HepG2 (cell line): ENCODE results near the gene TMCC1. TPM values are rescaled to one million over a fixed set of nuclear protein-coding genes. Genes with fewer than 3 reads are reported as not detected.

ENCODE experiments used
- GATAD2A ChIP-seq: IDR thresholded peaks from 2 replicates; pipeline ENCODE4 v1.6.1; 2016
- GMEB1 ChIP-seq: sonication (generic); formaldehyde crosslinking; IDR thresholded peaks from 2 replicates; pipeline ENCODE4 v1.5.1; 2020; ENCODE audit warnings: missing genetic modification reagents, mild to moderate bottlenecking, borderline replicate concordance
- HNRNPL ChIP-seq: fragments of 200-400 bp; formaldehyde crosslinking; IDR thresholded peaks from 2 replicates; pipeline ENCODE4 v1.6.1; 2017; ENCODE audit warnings: mild to moderate bottlenecking, low read depth, low read length
- KLF11 ChIP-seq: IDR thresholded peaks from 2 replicates; pipeline ENCODE4 v1.6.1; 2016; ENCODE audit warnings: missing compliant biosample characterization
- RFX1 ChIP-seq: fragments of 450-650 bp; IDR thresholded peaks from 2 replicates; pipeline ENCODE4 v1.6.1; 2017
- THRA ChIP-seq: sonication (generic); formaldehyde crosslinking; IDR thresholded peaks from 2 replicates; pipeline ENCODE4 v1.4.0; 2020; ENCODE audit warnings: missing genetic modification reagents, borderline replicate concordance
- TSC22D2 ChIP-seq: sonication (generic); formaldehyde crosslinking; IDR thresholded peaks from 2 replicates; pipeline ENCODE4 v1.5.1; 2020; ENCODE audit warnings: missing genetic modification reagents, mild to moderate bottlenecking, borderline replicate concordance
- YY1 ChIP-seq: IDR thresholded peaks from 2 replicates; pipeline ENCODE4 v1.6.1; 2011; ENCODE audit warnings: low read length, low read depth, moderate library complexity, mild to moderate bottlenecking; ENCODE audit not compliant: insufficient read depth, insufficient replicate concordance
- ZBTB46 ChIP-seq: sonication (generic); formaldehyde crosslinking; IDR thresholded peaks from 2 replicates; pipeline ENCODE4 v1.4.0; 2020; ENCODE audit warnings: mild to moderate bottlenecking, missing genetic modification reagents, borderline replicate concordance
- ZFAT ChIP-seq: sonication (generic); formaldehyde crosslinking; conservative IDR thresholded peaks from 2 replicates; pipeline ENCODE4 v1.8.1; 2023; ENCODE audit warnings: missing genetic modification reagents, inconsistent platforms
- ZNF264 ChIP-seq: sonication (generic); formaldehyde crosslinking; IDR thresholded peaks from 2 replicates; pipeline ENCODE4 v1.4.0; 2020; ENCODE audit warnings: missing genetic modification reagents
- ZNF496 ChIP-seq: sonication (generic); formaldehyde crosslinking; IDR thresholded peaks from 2 replicates; pipeline ENCODE4 v1.8.1; 2023; ENCODE audit warnings: mild to moderate bottlenecking, moderate library complexity, missing genetic modification reagents; ENCODE audit not compliant: insufficient replicate concordance
- ZNF512B ChIP-seq: sonication (generic); formaldehyde crosslinking; IDR thresholded peaks from 2 replicates; pipeline ENCODE4 v1.5.1; 2020; ENCODE audit warnings: missing genetic modification reagents, mild to moderate bottlenecking, borderline replicate concordance
- ZNF609 ChIP-seq: sonication (generic); formaldehyde crosslinking; IDR thresholded peaks from 2 replicates; pipeline ENCODE4 v1.4.0; 2020; ENCODE audit warnings: mild to moderate bottlenecking, missing genetic modification reagents, borderline replicate concordance
- ZNF782 ChIP-seq: sonication (generic); formaldehyde crosslinking; IDR thresholded peaks from 2 replicates; pipeline ENCODE4 v1.4.0; 2020; ENCODE audit warnings: missing genetic modification reagents, mild to moderate bottlenecking, borderline replicate concordance
- polyA plus RNA-seq, 8 experiments: library from polyadenylated mRNA; depleted of rRNA in 3 of 8; stranded (reverse) in 7 of 8; unstranded in 1 of 8; fragments of >200 nt; fragmentation: Illumina TruSeq in 4 of 8; extraction: Trizol in 4 of 8; gene quantifications; 2 replicates each; pipeline versions ENCODE4 v1.2.1 to v1.2.3, GENCODE V29; 2011 to 2016; ENCODE audit warnings: low read depth in 4 of 8, missing spikeins in 1 of 8, mixed read lengths in 1 of 8; ENCODE audit not compliant: insufficient read depth in 1 of 8
- total RNA-seq, 5 experiments: library from RNA; depleted of rRNA; stranded (reverse); fragments of >200 nt; fragmentation: Illumina TruSeq; extraction: Trizol; gene quantifications; 2 replicates each; pipeline ENCODE4 v1.2.3, GENCODE V29; 2016; ENCODE audit warnings: low read depth in 1 of 5

Gene TMCC1
- total and polyA plus RNA-seq, 2 of the 13 experiments (the other 11 are each of a cell fraction or from before 2014, with no cell fraction given) = 12.1 to 264 TPM

- TF ChIP-seq ZNF609 (CRISPR knock-in tag) = peak; percentile 82; the same call in 1 of the 2 replicates
- no peak; the same call in 1 of the 2 replicates for TF ChIP-seq ZNF512B (CRISPR knock-in tag)
- no peak; the same call in 1 of the 2 replicates for TF ChIP-seq ZNF264 (CRISPR knock-in tag)
- TF ChIP-seq ZNF782 (CRISPR knock-in tag) = 0 out of 2 replicates have a peak, but pooled peaks have one; percentile 51
- TF ChIP-seq TSC22D2 (CRISPR knock-in tag) = no peak
- 0 out of 2 replicates have a peak, but pooled peaks have one; percentile 27 for TF ChIP-seq GATAD2A
- TF ChIP-seq THRA = peak; percentile 69; the same call in 1 of the 2 replicates
- TF ChIP-seq KLF11 (CRISPR knock-in tag) = no peak; the same call in 1 of the 2 replicates
- no peak for TF ChIP-seq ZNF496
- peak; percentile 80 for TF ChIP-seq HNRNPL
- TF ChIP-seq ZFAT (CRISPR knock-in tag) = no peak
- TF ChIP-seq RFX1 = no peak
- peak; percentile 68 for TF ChIP-seq YY1
- no peak for TF ChIP-seq GMEB1 (CRISPR knock-in tag)
- peak; percentile 60; the same call in 1 of the 2 replicates for TF ChIP-seq ZBTB46 (CRISPR knock-in tag)
Observed at GRCh38 chr3:129626744-129627349, 266.7 kb downstream of the TMCC1 start (continued).
